Cardiac muscle cell (in vitro differentiated cells and primary cell): Measurements from ENCODE around the gene TTI1. TPM values are rescaled to one million over a fixed set of nuclear protein-coding genes. Genes with fewer than 3 reads are reported as not detected.

ENCODE experiments used
- DNase-seq, 2 donors: peaks; one replicate each; pipeline versions ENCODE4 v3.0.0 to v3.0.0-alpha.2; 2010 to 2017; ENCODE audit warnings: low read depth in 1 of 2, low spot score in 1 of 2
- H3K27ac ChIP-seq: fragments of 200-600 bp; sonication (generic); 2 replicates; pipeline ENCODE4 v1.5.1; 2016
- H3K27me3 ChIP-seq: fragments of 200-600 bp; sonication (generic); 2 replicates; pipeline ENCODE4 v1.6.0; 2016; ENCODE audit warnings: control low read depth
- H3K36me3 ChIP-seq: fragments of 200-600 bp; sonication (generic); 2 replicates; pipeline ENCODE4 v1.5.1; 2016; ENCODE audit warnings: control low read depth
- H3K4me1 ChIP-seq: fragments of 200-600 bp; sonication (generic); 2 replicates; pipeline ENCODE4 v1.8.1; 2017; ENCODE audit warnings: low read depth, mild to moderate bottlenecking, mixed run types
- H3K4me3 ChIP-seq: fragments of 200-600 bp; sonication (generic); 2 replicates; pipeline ENCODE4 v1.5.1; 2016; ENCODE audit warnings: mild to moderate bottlenecking
- H3K9me3 ChIP-seq: fragments of 200-600 bp; sonication (generic); 2 replicates; pipeline ENCODE4 v1.5.1; 2017; ENCODE audit warnings: low read depth, mild to moderate bottlenecking, control low read depth
- CTCF ChIP-seq: IDR thresholded peaks from 2 replicates; pipeline ENCODE4 v1.5.1; 2012; ENCODE audit warnings: low read depth, mild to moderate bottlenecking, low read length
- polyA plus RNA-seq: library from polyadenylated mRNA; unstranded; fragments of >200 nt; fragmentation: Nextera tagmentation; extraction: Ambion mirVana; gene quantifications from 2 replicates; pipeline ENCODE4 v1.2.1, GENCODE V29; 2016
- total RNA-seq: library from RNA; depleted of rRNA; stranded (reverse); fragments of >200 nt; gene quantifications from 2 replicates; pipeline ENCODE4 v1.2.3, GENCODE V29; 2016

The TTI1 gene
- total and polyA plus RNA-seq, 2 experiments from 2014 or later, result 23.0 to 23.1 TPM

GRCh38 chr20:38021087-38021772, 12.0 kb downstream of the TTI1 start:
- Histone ChIP-seq H3K36me3 (no peaks in the 10 kb centered on the region), H3K27me3 (no peaks in the 10 kb centered on the region), H3K4me1 (no peaks in the 10 kb centered on the region), H3K4me3 (no peak overlapping the region), H3K27ac (no peak overlapping the region), H3K9me3 (peaks cover 3% of the 10 kb centered on the region)
- TF ChIP-seq CTCF, result no peak
- no peak for DNase-seq

- no peaks in the 10 kb centered on the region for H3K4me1 ChIP-seq
- H3K9me3 ChIP-seq, result peaks cover 3% of the 10 kb centered on the region
- no peak overlapping the region for H3K27ac ChIP-seq
- no peaks in the 10 kb centered on the region for H3K36me3 ChIP-seq
- H3K27me3 ChIP-seq, result no peaks in the 10 kb centered on the region
- no peak overlapping the region for H3K4me3 ChIP-seq
- DNase-seq, result no peak
- no peak for TF ChIP-seq CTCF
These were observed 14.9 kb downstream of the TTI1 start for GRCh38 chr20:38018385-38018784.

GRCh38 chr20:38017959-38018358, 15.3 kb downstream of the TTI1 start:
- no peak for TF ChIP-seq CTCF
- Histone ChIP-seq H3K4me1 (no peaks in the 10 kb centered on the region), H3K9me3 (peaks cover 3% of the 10 kb centered on the region), H3K4me3 (no peak overlapping the region), H3K36me3 (peaks cover 2% of the 10 kb centered on the region), H3K27me3 (no peaks in the 10 kb centered on the region), H3K27ac (no peak overlapping the region)
- no peak for DNase-seq

GRCh38 chr20:38013887-38014286, 19.4 kb downstream of the TTI1 start:
- no peak overlapping the region for H3K27ac ChIP-seq
- H3K4me3 ChIP-seq, result no peak overlapping the region
- no peak for TF ChIP-seq CTCF
- peaks cover 17% of the 10 kb centered on the region for H3K36me3 ChIP-seq
- no peak for DNase-seq
- H3K4me1 ChIP-seq, result no peaks in the 10 kb centered on the region
- no peaks in the 10 kb centered on the region for H3K27me3 ChIP-seq
- H3K9me3 ChIP-seq, result peaks cover 3% of the 10 kb centered on the region

- no peak for TF ChIP-seq CTCF
- Histone ChIP-seq H3K4me1 (no peaks in the 10 kb centered on the region), H3K9me3 (no peaks in the 10 kb centered on the region), H3K4me3 (no peak overlapping the region), H3K27me3 (no peaks in the 10 kb centered on the region), H3K27ac (no peak overlapping the region), H3K36me3 (peaks cover 17% of the 10 kb centered on the region)
- no peak for DNase-seq
These were observed 20.9 kb downstream of the TTI1 start for GRCh38 chr20:38012332-38012731.
